ENCODE data around the gene TUB.

The TUB gene

DNA sequence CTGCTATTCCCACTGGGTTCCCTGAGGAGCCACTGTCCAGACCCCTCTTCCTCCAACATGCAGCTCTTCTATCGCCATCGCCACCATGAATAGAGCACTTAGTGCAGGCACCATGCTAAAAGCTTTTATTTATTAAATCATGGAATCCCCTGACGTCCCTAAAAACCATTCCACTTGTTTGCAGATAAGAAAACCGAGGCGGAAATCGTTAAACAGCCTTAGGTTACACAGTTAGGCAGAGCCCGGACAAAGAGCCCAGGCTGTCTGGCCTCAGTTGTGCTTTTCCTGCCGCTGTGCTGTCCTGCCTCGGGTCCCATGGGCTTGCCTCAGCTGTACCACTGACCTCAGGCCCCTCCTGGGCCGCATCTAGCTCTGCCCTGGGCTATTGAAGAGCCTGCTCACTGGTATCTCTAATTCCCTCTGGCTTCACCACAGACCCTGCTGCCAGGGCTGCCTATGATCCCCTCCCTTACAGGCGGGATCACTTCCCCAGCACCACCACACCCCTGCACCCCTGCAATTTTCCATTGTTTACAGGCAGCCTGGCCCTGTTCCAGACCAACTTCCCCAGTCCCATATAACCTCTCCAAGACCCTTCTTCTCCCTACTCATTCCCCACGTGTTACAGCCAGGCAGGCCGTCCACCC, 13.0 kb upstream of the TUB start:
- no peak for DNase-seq (ENCODE audit: low read depth in 2 of 3, low spot score in 1 of 3)

DNA sequence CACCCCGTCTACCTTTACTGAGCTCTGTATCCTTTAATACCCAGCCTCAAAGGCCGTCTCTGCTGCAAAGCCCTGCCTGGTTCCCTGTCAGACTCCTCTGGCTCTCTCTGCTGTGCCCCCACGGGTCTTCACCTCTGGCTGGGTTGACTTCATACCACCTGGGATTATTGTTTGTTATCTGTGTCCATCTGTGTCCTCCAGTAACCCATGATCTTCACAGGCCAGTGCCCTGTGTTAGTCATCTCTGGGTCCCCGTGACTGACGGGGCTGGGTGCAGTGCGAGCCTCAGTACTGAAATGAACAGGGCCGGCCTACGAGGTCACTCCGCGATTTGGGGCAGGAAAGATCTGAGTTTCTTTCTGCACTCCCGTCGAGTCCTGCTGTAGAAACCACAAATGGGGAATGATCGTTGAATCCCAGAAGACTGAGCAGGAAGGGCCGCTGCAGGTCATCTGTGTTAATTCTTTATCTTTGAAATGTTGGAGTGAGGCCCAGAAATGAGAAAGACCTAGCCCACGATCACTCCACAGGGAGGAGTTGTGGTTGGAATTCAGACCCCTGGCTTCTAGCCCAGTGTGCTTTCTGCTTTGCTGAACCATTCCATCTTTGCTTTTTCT, 12.3 kb upstream of the TUB start:
- DNase-seq (ENCODE audit: low read depth in 2 of 3, low spot score in 1 of 3): no peak

DNA sequence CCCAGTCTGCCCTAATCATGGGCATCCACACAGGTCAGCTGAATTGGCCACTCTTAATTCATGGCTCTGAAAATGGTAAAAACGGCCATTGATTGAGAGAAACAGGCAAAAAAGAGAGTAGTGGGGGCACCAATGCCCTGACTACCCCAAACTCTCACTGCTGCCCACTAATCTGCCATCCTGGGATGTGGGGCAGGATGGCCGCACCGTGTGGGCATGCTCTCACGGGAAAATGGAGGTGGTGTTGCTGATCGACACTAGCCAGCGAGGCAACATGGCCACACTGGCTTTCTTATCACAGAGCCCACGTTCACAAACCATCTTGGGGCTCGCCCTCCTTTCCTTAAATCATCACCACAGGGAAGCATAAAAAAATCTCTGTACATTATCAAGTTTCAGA, 11.2 kb upstream of the TUB start:
- no peak for DNase-seq (ENCODE audit: low read depth in 2 of 3, low spot score in 1 of 3)

DNA sequence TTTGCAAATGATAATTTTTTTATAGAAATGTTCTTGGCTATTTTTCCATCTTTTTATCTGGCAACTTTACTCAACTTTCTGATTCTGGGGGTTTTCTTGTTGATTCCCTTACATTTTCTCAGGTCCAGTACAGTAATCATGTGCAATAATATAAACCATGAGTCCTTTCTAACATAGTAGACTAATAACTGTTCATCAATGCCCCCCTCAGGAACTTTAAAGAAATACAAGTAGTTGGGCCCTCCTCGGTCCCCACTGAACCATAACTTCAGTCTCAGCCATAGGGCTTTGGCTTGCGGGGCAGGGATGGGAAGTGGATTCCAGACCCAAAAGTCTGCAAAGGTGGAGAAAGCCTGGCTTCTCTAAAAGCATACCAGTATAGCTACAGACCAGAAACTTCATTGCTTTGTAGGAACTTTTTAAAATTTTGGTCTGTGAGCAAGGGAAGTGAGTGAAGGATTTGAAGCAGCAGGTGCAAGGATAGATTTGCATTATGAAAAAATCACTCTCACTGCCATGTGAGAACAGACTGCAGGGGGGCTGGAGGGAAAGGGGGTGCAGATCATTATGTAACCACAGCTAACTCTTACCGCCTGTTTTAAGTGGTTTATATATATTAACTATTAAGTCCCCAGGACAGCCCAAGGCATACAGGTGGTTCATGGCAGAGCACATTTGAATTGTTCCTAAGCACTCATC, 10.4 kb upstream of the TUB start:
- DNase-seq (ENCODE audit: low read depth in 2 of 3, low spot score in 1 of 3): no peak

GRCh38 chr11:8071616-8072581, 9.1 kb upstream of the TUB start:
- no peak for DNase-seq (ENCODE audit: low read depth in 2 of 3, low spot score in 1 of 3)

GRCh38 chr11:8075119-8075726, 5.8 kb upstream of the TUB start:
- no peak for DNase-seq (ENCODE audit: low read depth in 2 of 3, low spot score in 1 of 3)

DNA sequence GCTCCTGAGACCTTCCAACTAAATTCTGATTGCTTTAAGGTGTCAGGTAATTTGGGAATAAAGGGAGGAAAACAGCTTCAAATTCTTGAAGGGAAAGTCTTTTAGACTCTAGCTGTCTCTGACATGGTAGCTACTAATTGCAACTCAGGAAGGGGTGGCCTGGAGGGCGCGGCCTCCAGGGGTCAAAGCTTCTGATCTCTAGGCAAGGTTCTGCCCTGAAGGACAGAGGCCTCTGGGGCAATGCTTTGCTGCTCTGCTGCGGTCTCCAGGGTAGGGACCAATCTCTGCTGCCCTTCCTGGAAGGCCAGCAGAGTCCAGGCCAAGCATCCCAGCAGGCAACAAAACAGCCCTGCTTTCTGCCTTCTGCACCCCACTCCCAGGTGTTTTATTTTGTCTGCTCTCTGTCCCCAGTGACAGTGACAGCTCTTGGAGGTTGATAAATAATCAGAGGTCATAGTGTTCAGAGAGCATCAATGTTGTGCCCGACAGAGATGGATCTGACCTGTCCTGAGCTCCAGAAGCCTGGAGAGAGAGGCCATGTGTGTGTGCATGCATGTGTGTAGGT, 1.8 kb upstream of the TUB start:
- DNase-seq (ENCODE audit: low read depth in 2 of 3, low spot score in 1 of 3): no peak

GRCh38 chr11:8080069-8080670, 841 bp upstream of the TUB start:
- no peak for DNase-seq (ENCODE audit: low read depth in 2 of 3, low spot score in 1 of 3)

DNA sequence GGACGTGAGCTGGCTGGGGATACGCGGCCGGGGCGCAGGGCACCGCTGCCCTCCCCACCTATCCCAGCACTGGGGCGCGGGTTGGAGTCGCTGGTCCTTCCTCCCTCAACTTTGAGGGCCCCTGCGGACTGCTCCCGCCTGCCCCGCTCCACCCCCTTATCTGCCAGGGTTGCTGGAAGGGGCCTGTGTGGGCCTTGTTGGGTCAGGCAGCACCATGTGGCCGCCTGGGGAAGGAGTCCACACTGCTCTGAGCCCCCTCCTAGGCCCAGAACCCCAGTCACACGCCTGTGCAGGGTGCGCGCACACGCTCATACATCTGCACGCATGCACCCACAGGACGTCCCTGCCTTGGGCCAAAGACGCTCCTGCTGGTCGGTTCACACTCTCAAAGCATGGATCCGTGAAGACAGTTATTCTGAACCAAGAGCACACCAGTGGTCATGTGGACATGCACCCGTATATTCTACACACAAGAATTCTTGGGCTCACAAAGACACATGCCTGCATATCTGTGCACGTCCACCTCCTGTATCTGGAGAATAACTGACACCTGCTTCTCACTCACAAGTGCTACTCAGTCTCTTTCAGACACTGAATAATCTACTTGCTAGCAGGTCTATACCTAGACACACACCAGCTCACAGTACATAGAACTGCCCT, 710 bp downstream of the TUB start:
- DNase-seq (ENCODE audit: low read depth in 2 of 3, low spot score in 1 of 3): no peak

GRCh38 chr11:8082391-8083087, 1.5 kb downstream of the TUB start:
- no peak for DNase-seq (ENCODE audit: low read depth in 2 of 3, low spot score in 1 of 3)

DNA sequence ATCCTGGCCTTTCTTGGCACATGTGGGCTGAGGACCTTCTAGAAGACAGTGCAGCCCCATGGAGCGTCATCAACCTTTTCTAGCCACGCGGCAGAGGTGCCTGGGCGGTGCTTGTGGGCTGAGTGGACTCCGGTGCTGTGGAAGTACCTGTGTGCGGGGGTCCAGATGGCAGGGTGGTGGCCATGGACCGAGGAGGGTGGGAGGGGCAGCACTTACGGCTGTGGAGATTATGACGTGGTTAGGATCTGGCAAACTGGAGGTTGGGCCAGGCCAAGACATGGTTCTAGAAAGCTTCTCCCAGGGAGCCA, 2.0 kb downstream of the TUB start:
- DNase-seq (ENCODE audit: low read depth in 2 of 3, low spot score in 1 of 3): no peak

GRCh38 chr11:8083871-8084281, 2.9 kb downstream of the TUB start:
- DNase-seq (ENCODE audit: low read depth in 2 of 3, low spot score in 1 of 3): no peak

- DNase-seq (ENCODE audit: low read depth in 2 of 3, low spot score in 1 of 3): no peak
Observed at GRCh38 chr11:8084352-8084751, 3.3 kb downstream of the TUB start.

DNA sequence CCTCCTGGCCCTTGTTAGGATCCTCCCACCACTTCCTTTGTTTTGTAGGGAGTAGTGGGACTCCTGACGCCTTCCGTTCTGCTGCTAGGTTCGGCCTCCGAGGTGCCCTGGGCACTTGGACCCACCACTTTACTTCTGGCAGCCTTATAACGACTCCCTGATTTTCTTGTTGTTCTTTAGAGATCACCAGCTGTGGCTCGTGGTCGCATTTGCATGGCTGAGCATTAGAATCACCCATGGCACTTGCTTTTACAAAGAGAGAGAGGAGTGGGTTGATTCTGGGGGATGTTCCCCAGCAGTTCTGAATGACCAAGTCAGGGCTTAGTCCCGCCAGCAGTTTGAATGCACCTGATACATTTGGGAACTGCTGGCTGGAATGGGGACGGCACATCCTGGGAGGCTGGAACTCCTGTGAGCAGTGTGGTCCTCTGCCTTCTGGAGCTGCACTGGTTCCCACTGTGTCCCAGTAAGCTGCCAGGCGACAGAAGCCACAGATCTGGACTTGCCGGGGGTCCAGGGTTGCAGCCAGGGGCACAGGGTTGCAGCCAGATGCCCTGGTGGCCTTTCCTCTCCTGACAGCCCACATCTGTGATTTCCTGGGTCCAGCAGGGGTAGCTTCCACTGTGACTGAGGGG, 4.1 kb downstream of the TUB start:
- no peak for DNase-seq (ENCODE audit: low read depth in 2 of 3, low spot score in 1 of 3)

- DNase-seq (ENCODE audit: low read depth in 2 of 3, low spot score in 1 of 3): no peak
Observed at GRCh38 chr11:8086001-8086479, 5.0 kb downstream of the TUB start.

DNA sequence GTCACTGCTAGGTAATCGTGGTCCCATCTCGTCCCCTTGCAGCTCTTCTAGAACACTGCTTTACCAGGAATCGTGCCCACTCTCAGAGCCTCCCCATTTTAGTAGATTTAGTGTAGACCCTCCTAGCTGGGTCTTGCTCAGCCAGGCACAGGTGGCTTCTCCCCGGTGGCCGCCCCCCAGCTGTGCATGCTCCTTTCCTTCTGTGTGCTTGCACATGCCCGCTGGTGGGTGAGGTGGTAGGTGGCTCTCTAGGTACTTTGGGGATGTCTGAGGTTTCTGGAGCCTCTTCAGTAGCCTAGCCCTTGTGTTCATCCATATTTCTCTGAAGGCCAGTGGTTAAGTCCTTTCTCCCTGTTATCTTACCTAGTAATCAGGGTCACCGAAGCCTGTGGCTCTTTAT, 5.6 kb downstream of the TUB start:
- DNase-seq (ENCODE audit: low read depth in 2 of 3, low spot score in 1 of 3): no peak

DNA sequence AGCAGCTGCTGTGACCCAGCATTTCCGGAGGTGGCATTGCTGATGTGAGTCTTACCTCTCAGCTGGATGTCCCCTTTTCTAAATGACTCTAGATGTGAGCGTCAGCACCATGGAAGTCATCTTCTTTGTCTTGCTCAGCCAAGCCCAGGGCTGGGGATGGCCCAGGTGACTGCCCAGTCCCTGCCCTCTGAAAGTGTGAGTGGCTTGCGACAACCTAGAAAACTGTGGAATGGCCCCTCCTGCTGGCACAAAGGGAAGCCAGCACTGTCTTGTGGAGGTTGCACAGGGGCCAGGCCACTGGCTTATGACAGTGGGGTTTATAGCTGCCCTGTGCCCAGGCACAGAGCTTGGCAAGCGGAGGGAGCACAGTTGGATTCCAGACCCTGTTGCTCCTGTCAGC, 6.2 kb downstream of the TUB start:
- DNase-seq (ENCODE audit: low read depth in 2 of 3, low spot score in 1 of 3): no peak

DNA sequence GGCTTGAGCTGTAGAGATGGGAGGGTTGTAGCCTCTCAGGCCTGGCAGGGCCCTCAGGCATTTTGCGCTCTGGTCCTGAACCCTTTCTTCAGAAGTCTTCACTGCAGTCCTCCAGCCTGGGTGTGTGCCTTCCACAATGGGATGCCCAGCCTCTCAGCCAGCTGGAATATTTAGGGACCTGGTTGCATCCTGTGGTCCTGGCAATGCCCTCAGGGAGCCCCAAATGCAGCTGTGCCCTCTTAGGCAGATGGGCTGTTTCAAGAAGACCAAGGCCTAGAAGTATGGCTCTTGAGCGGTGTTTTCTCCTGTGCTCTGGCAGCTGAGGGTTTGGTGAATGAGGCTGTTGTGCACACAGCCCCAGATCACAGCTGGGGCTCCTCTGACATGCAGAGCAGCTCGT, 6.7 kb downstream of the TUB start:
- no peak for DNase-seq (ENCODE audit: low read depth in 2 of 3, low spot score in 1 of 3)
